Adrenal gland (tissue), 12 donors: Measurements from ENCODE around the gene KIAA1671. TPM values are rescaled to one million over a fixed set of nuclear protein-coding genes. Genes with fewer than 3 reads are reported as not detected.

ENCODE experiments used
- DNase-seq, 7 donors: peaks; one replicate each; pipeline ENCODE4 v3.0.0-alpha.2; 2019 to 2020
- H3K27ac ChIP-seq, 5 donors: fragments of 200-600 bp; sonication (generic) in 4 of 5; 1 replicate in 3 of 5; 2 replicates in 2 of 5; pipeline versions ENCODE4 v1.5.1 to v1.8.0; 2016 to 2020; ENCODE audit warnings: mild to moderate bottlenecking in 1 of 5
- H3K27me3 ChIP-seq: fragments of 200-600 bp; 2 replicates; pipeline ENCODE4 v1.8.0; 2021
- H3K36me3 ChIP-seq, 2 donors: fragments of 200-600 bp; replicated peaks in 1 of 2; 1 replicate in 1 of 2; 2 replicates in 1 of 2; pipeline versions ENCODE4 v1.5.1 to v1.8.0; 2018 to 2022
- H3K4me1 ChIP-seq, 2 donors: fragments of 200-600 bp; replicated peaks in 1 of 2; 1 replicate in 1 of 2; 2 replicates in 1 of 2; pipeline versions ENCODE4 v1.5.1 to v1.8.0; 2018 to 2021
- H3K4me3 ChIP-seq, 4 donors: fragments of 200-600 bp; sonication (generic) in 3 of 4; one replicate each; pipeline ENCODE4 v1.5.1; 2016 to 2018
- H3K9me3 ChIP-seq, 3 donors: fragments of 200-600 bp; sonication (generic) in 1 of 3; replicated peaks in 1 of 3; 1 replicate in 2 of 3; 2 replicates in 1 of 3; pipeline versions ENCODE4 v1.5.1 to v1.8.0; 2016 to 2021
- CTCF ChIP-seq, 6 experiments: fragments of 450-650 bp in 4 of 6; fragments of 200-600 bp in 2 of 6; sonication (generic) in 1 of 6; IDR thresholded peaks; 1 replicate in 5 of 6; 2 replicates in 1 of 6; pipeline versions ENCODE4 v1.5.1 to v1.8.0; 2016 to 2021; ENCODE audit warnings: antibody characterized with exemption in 6 of 6, mild to moderate bottlenecking in 2 of 6, moderate library complexity in 1 of 6
- POLR2A ChIP-seq, 2 donors: fragments of 450-650 bp; IDR thresholded peaks; one replicate each; pipeline ENCODE4 v1.6.1; 2017; ENCODE audit warnings: antibody characterized with exemption in 2 of 2, mild to moderate bottlenecking in 2 of 2, moderate library complexity in 1 of 2
- WGBS, 4 donors: extraction: QIAGEN DNeasy Blood & Tissue Kit in 2 of 4; methylation state at CpG; one replicate each; pipeline versions ENCODE4 v1.1.5 to v1.1.7; 2013 to 2017; 5-methylcytosine and 5-hydroxymethylcytosine counted together
- intact Hi-C, 2 donors: fragments of 100-400 bp; cut with DNase I; formaldehyde crosslinking; loops; one replicate each; pipeline versions ENCODE4 v1.14.1 to v1.15.0; 2022 to 2023
- polyA plus RNA-seq, 3 donors: library from polyadenylated mRNA; stranded (reverse); fragments of 200-250 nt in 2 of 3; fragments of 350-450 nt in 1 of 3; fragmentation: Illumina TruSeq in 1 of 3; extraction: RNeasy Lipid Tissue Mini Kit (QIAGEN cat#74804) in 1 of 3; gene quantifications; one replicate each; pipeline ENCODE4 v1.2.3, GENCODE V29; 2013 to 2014
- total RNA-seq, 9 donors: library from RNA; depleted of rRNA in 4 of 9; stranded (reverse); fragments of >200 nt in 4 of 9; fragments of 120-200 nt in 1 of 9; fragmentation: NEBNext Ultra II Directional in 1 of 9; extraction: Animal tissue kit (Norgen Biotek cat#: 25700) in 1 of 9; gene quantifications; one replicate each; pipeline versions ENCODE4 v1.1.0 to v1.2.4, GENCODE V29; 2013 to 2023
- donor health status: healthy with polysubstance abuse.
- donor health status: Bipolar disorder and iron deficiency.
- donor health status: DM: yes; HTN: yes; CAD: no.
- donor health status: DM: no; HTN: no; CAD: no.
- donor health status: DM: no; HTN: no; CAD: no.
- donor health status: DM: yes; HTN: yes; CAD: no.

Gene KIAA1671
- total and polyA plus RNA-seq, 12 donors = 5.3 to 71.0 (median 45.8) TPM

DNA sequence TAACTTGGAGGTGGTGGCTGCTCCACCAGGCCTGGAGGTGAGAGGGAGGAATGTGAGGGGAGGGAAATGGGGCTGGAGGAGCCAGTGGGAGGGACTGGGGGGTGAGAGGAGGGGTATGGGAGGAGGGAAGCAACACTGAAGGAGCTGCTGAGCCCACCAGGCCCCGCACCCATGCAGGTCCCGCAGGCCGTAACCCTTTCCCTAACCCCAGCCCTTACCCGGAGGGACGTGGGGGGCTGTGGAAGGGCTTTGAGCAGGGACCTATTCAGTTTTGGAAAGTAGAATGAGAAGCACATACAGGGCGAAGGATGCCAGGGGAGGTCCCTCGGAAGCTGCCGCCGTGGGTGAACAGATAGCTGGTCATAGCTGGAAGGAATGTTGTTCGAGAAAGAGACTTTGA is 213.3 kb downstream of the KIAA1671 start:
- 93 to 97% (median 96%) methylated on average over 10 of the region's 10 CpGs for WGBS, 4 donors
- Histone ChIP-seq H3K27me3 (no peaks in the 10 kb centered on the region), H3K9me3 (no peaks in the 10 kb centered on the region), H3K4me1 (peaks cover 0 to 14% of the 10 kb centered on the region in 2 donors), H3K36me3 (no peaks in the 10 kb centered on the region), H3K4me3 (no peak overlapping the region), H3K27ac (no peak overlapping the region)
- TF ChIP-seq POLR2A (IDR thresholded peaks at IDR 0.05) = no peak
- TF ChIP-seq CTCF (IDR thresholded peaks at IDR 0.05) = no peak
- DNase-seq = no peak
- intact Hi-C loops = no loop called here

DNA sequence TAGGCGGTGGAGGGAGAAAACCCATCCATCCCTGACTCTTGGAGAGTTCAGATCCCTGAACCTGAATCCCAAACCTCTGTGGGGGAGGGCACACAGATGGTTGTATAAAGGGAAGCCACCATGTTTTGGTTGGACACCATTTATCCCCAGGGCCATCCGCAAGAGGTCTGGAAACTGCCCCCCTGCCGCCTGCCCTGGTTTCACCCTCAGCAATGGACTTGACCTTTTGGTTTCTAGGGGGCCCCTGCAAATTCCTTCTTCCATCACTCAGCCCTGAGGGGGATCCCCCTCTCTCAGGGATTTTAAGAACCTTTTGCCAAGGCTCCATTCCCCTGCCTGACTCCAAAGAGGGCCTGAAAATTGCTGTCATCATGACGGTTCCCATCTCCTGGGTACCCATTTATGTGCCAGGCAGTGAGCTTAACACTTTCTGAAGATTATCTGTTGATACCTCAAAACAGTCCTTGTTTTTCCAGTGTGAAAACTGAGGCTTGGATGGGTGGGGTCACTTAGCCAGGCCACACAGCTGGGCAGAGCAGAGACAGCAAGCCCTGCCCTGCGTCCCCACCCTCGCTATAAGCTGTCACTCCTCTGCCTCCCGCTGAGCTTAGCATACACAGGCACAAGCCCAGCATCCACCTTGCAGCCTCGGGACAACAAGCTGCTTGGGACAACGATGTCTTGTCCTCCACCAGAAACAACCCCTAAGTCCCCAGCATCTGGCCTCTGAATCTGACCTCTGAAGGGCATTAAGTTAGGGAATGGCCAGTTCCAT is 213.9 kb downstream of the KIAA1671 start:
- Histone ChIP-seq H3K4me3 (no peak overlapping the region), H3K27ac (peak overlapping the region in 1 of 5 donors; percentile 44), H3K27me3 (no peaks in the 10 kb centered on the region), H3K4me1 (peaks cover 0 to 14% of the 10 kb centered on the region in 2 donors), H3K9me3 (no peaks in the 10 kb centered on the region), H3K36me3 (no peaks in the 10 kb centered on the region)
- DNase-seq = no peak
- 79 to 95% (median 83%) methylated on average over 6 to 9 of the region's 9 CpGs for WGBS, 4 donors
- TF ChIP-seq CTCF (IDR thresholded peaks at IDR 0.05) (no peak), POLR2A (IDR thresholded peaks at IDR 0.05) (no peak)
- intact Hi-C loops = no loop called here

DNA sequence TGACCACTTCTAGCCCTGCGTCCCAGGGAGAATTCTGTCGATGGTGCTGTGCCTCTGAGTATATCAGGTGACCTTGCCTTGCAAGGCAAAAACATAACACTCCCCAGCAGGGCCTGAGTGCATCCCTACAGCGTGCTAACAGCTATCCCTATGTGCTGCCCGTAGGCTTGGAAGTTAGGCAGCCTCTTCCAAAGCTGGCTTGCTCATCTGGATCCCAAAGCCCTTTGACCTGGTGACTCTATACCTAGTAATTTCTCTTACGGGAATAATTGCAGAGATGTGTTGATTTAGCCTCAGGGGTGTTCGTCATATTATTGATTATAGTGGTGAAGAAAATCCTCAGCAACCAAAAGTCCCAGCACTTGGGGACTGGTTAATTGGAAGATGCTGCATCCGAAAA is 214.6 kb downstream of the KIAA1671 start:
- peaks cover 0 to 14% of the 10 kb centered on the region in 2 donors for H3K4me1 ChIP-seq
- no peak for TF ChIP-seq POLR2A (IDR thresholded peaks at IDR 0.05)
- TF ChIP-seq CTCF (IDR thresholded peaks at IDR 0.05) = no peak
- no peak overlapping the region for H3K4me3 ChIP-seq
- no peaks in the 10 kb centered on the region for H3K27me3 ChIP-seq
- 64 to 79% (median 71%) methylated on average over 5 to 7 of the region's 7 CpGs for WGBS, 4 donors
- H3K36me3 ChIP-seq = no peaks in the 10 kb centered on the region
- intact Hi-C loops = no loop called here
- DNase-seq = peak in 1 of 7 donors; percentile 11
- H3K27ac ChIP-seq = peak overlapping the region in 1 of 5 donors; percentile 44
- no peaks in the 10 kb centered on the region for H3K9me3 ChIP-seq

DNA sequence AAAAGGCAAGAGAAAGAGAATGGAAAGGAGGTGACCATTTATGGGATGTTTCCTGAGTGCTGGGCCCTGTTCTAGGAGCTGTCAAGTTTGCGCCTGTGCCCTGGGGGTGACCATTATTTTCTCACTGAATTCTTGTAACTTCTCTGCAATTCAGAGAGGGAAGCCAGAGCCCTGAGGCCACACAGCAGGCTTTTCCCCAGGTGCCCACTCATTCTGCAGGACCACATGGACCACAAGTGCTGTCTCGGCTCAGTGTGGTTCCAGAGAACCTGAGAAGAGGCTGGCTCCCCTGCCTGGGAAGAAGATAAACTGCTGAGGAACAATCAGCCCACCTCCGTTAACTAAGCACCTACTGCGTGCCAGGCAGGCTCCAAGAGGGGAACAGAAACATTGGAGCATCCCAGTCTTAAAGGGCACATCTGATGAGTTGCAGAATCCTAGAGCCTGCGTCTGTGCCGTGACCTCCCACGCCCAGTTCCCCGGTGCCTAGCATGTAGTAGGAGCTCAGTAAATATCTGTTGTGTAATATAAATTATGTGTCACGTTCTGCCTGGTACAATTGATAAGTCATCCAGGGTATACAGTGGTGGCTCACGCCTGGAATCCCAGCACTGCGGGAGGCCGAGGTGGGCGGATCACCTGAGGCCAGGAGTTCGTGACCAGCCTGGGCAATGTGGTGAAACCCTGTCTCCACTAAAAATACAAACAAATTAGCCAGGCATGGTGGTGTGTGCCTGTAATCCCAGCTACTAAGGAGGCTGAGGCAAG is 215.5 kb downstream of the KIAA1671 start:
- no peaks in the 10 kb centered on the region for H3K9me3 ChIP-seq
- peaks cover 0 to 14% of the 10 kb centered on the region in 2 donors for H3K4me1 ChIP-seq
- no peaks in the 10 kb centered on the region for H3K36me3 ChIP-seq
- H3K27me3 ChIP-seq = no peaks in the 10 kb centered on the region
- H3K27ac ChIP-seq = no peak overlapping the region
- WGBS, 4 donors = 82 to 93% (median 87%) methylated on average over 9 to 14 of the region's 14 CpGs
- no peak overlapping the region for H3K4me3 ChIP-seq
- TF ChIP-seq CTCF (IDR thresholded peaks at IDR 0.05) (no peak), POLR2A (IDR thresholded peaks at IDR 0.05) (no peak)
- peak in 1 of 7 donors; percentile 11 for DNase-seq
- intact Hi-C loops = no loop called here
